ENCODE data around the gene WNT10A. TPM values are rescaled to one million over a fixed set of nuclear protein-coding genes. Genes with fewer than 3 reads are reported as not detected.

The WNT10A gene
- total and polyA plus RNA-seq, 10 of the 15 experiments (the other 5 are each of a cell fraction or from before 2014, with no cell fraction given) = 0.61 to 45.0 (median 6.9) TPM

- TF ChIP-seq CTCF (IDR thresholded peaks at IDR 0.05 in 2 of 3, conservative IDR thresholded peaks at IDR 0.05 in 1 of 3; ENCODE audit: control insufficient read depth in 2 of 3, extremely low read depth in 1 of 3, insufficient read depth in 1 of 3, low read depth in 3 of 3, low read length in 3 of 3) (no peak), NFIC (IDR thresholded peaks at IDR 0.05; ENCODE audit: low read depth, low read length) (no peak), CEBPZ (IDR thresholded peaks at IDR 0.05; ENCODE audit: low read depth, low read length) (no peak), SREBF2 (IDR thresholded peaks at IDR 0.05; ENCODE audit: low read length) (no peak), PBX3 (IDR thresholded peaks at IDR 0.05; ENCODE audit: insufficient replicate concordance, low read depth, low read length) (no peak), EP300 (IDR thresholded peaks at IDR 0.05; ENCODE audit: borderline replicate concordance in 1 of 2, control insufficient read depth in 1 of 2, low read depth in 2 of 2, low read length in 2 of 2) (peak; percentile 49 to 58; a peak in 2 of 4 replicates), EED (IDR thresholded peaks at IDR 0.05; ENCODE audit: low read depth) (peak; percentile 64), SP1 (IDR thresholded peaks at IDR 0.05; ENCODE audit: low read depth, low read length) (peak; percentile 11), TCF12 (IDR thresholded peaks at IDR 0.05; ENCODE audit: low read depth, low read length) (peak; percentile 97), CHD2 (IDR thresholded peaks at IDR 0.05; ENCODE audit: borderline replicate concordance, low read depth, low read length) (peak; percentile 90), SRF (IDR thresholded peaks at IDR 0.05; ENCODE audit: low read depth in 2 of 2, low read length in 2 of 2) (no peak), SIN3A (IDR thresholded peaks at IDR 0.05; ENCODE audit: low read depth, low read length) (peak; percentile 84; the same call in 1 of the 2 replicates), CHD4 (IDR thresholded peaks at IDR 0.05) (no peak), NRF1 (conservative IDR thresholded peaks at IDR 0.05; ENCODE audit: low read depth, low read length) (no peak), BCL11A (IDR thresholded peaks at IDR 0.05; ENCODE audit: low read depth, low read length) (no peak), ZNF217 (IDR thresholded peaks at IDR 0.05) (peak; percentile 73; the same call in 1 of the 2 replicates), MTA3 (IDR thresholded peaks at IDR 0.05; ENCODE audit: borderline replicate concordance, low read length) (no peak), MAX (IDR thresholded peaks at IDR 0.05; ENCODE audit: low read depth, low read length) (no peak), REST (IDR thresholded peaks at IDR 0.05; ENCODE audit: low read depth, low read length) (no peak), BACH1 (IDR thresholded peaks at IDR 0.05; ENCODE audit: borderline replicate concordance) (peak; percentile 94)
These were observed at the start of gene WNT10A (continued) for GRCh38 chr2:218880102-218880858.

Data from GM12878 (cell line).